Prostate gland (tissue), 2 donors: ENCODE measurements around the gene SLC2A10. TPM values are rescaled to one million over a fixed set of nuclear protein-coding genes. Genes with fewer than 3 reads are reported as not detected.

Experiments
- DNase-seq: peaks from one replicate; pipeline ENCODE4 v3.0.0-alpha.2; 2019; ENCODE audit warnings: low spot score
- H3K27ac ChIP-seq, 2 donors: fragments of 200-600 bp; sonication (generic); 2 replicates each; pipeline ENCODE4 v1.5.1; 2017 to 2019
- H3K27me3 ChIP-seq: fragments of 200-600 bp; sonication (generic); replicated peaks from 2 replicates; pipeline ENCODE4 v1.5.1; 2019; ENCODE audit not compliant: insufficient read depth
- H3K36me3 ChIP-seq, 2 donors: fragments of 200-600 bp; sonication (generic); 1 replicate in 1 of 2; 2 replicates in 1 of 2; pipeline versions ENCODE4 v1.5.1 to v1.8.1; 2017 to 2019
- H3K4me1 ChIP-seq: fragments of 200-600 bp; sonication (generic); replicated peaks from 2 replicates; pipeline ENCODE4 v1.5.1; 2019
- H3K4me3 ChIP-seq, 2 donors: fragments of 200-600 bp; sonication (generic); 2 replicates each; pipeline ENCODE4 v1.5.1; 2017 to 2019
- H3K9me3 ChIP-seq: fragments of 200-600 bp; sonication (generic); 2 replicates; pipeline ENCODE4 v1.5.1; 2017
- CTCF ChIP-seq, 4 experiments: fragments of 200-600 bp in 2 of 4; fragments of 450-650 bp in 2 of 4; sonication (generic) in 2 of 4; IDR thresholded peaks; 1 replicate in 3 of 4; 2 replicates in 1 of 4; pipeline ENCODE4 v1.5.1; 2016 to 2019; ENCODE audit warnings: antibody characterized with exemption in 4 of 4, mild to moderate bottlenecking in 2 of 4, moderate library complexity in 2 of 4
- POLR2A ChIP-seq: fragments of 450-650 bp; IDR thresholded peaks from one replicate; pipeline ENCODE4 v1.6.1; 2016; ENCODE audit warnings: antibody characterized with exemption, mild to moderate bottlenecking
- POLR2AphosphoS5 ChIP-seq: sonication (generic); formaldehyde crosslinking; IDR thresholded peaks from one replicate; pipeline ENCODE4 v1.6.1; 2017; ENCODE audit warnings: antibody characterized with exemption
- WGBS: methylation state at CpG from one replicate; pipeline ENCODE4 v1.1.5; 2018; 5-methylcytosine and 5-hydroxymethylcytosine counted together
- intact Hi-C: fragments of 100-400 bp; cut with DNase I; formaldehyde crosslinking; loops from one replicate; pipeline ENCODE4 v1.14.2; 2022
- total RNA-seq, 2 donors: library from RNA; depleted of rRNA; stranded (reverse); fragments of >200 nt; gene quantifications; one replicate each; pipeline ENCODE4 v1.1.0, GENCODE V29; 2016

SLC2A10 gene
- total RNA-seq, 2 donors from 2014 or later, result 49.8 to 54.9 TPM

- intact Hi-C loops, result no loop called here
- no peak overlapping the region for H3K27ac ChIP-seq
- H3K4me3 ChIP-seq, result no peak overlapping the region
- H3K9me3 ChIP-seq, result no peaks in the 10 kb centered on the region
- no peaks in the 10 kb centered on the region for H3K27me3 ChIP-seq
- 87% methylated on average over 4 of the region's 4 CpGs for WGBS
- no peaks in the 10 kb centered on the region for H3K36me3 ChIP-seq
- TF ChIP-seq CTCF (IDR thresholded peaks at IDR 0.05) (no peak), POLR2AphosphoS5 (no peak), POLR2A (no peak)
- no peak for DNase-seq
- no peaks in the 10 kb centered on the region for H3K4me1 ChIP-seq
These were observed 22.3 kb downstream of the SLC2A10 start for GRCh38 chr20:46731770-46732169.

GRCh38 chr20:46735436-46735835, 26.0 kb downstream of the SLC2A10 start:
- Histone ChIP-seq H3K27ac (no peak overlapping the region), H3K36me3 (no peaks in the 10 kb centered on the region), H3K9me3 (no peaks in the 10 kb centered on the region), H3K27me3 (no peaks in the 10 kb centered on the region), H3K4me3 (no peak overlapping the region), H3K4me1 (no peaks in the 10 kb centered on the region)
- DNase-seq, result no peak
- intact Hi-C loops, result no loop called here
- no peak for TF ChIP-seq POLR2AphosphoS5
- no peak for TF ChIP-seq CTCF (IDR thresholded peaks at IDR 0.05)
- no peak for TF ChIP-seq POLR2A
- WGBS, result 99% methylated on average over 2 of the region's 2 CpGs

- H3K27ac ChIP-seq, result no peak overlapping the region
- no peaks in the 10 kb centered on the region for H3K36me3 ChIP-seq
- intact Hi-C loops, result no loop called here
- H3K27me3 ChIP-seq, result no peaks in the 10 kb centered on the region
- H3K4me1 ChIP-seq, result no peaks in the 10 kb centered on the region
- DNase-seq, result peak; percentile 43
- H3K4me3 ChIP-seq, result no peak overlapping the region
- no peaks in the 10 kb centered on the region for H3K9me3 ChIP-seq
- WGBS, result 51% methylated on average over 4 of the region's 4 CpGs
- TF ChIP-seq POLR2A (no peak), POLR2AphosphoS5 (no peak), CTCF (IDR thresholded peaks at IDR 0.05) (no peak)
These were observed 30.2 kb downstream of the SLC2A10 start for GRCh38 chr20:46739431-46740213.

GRCh38 chr20:46740214-46740609, 30.8 kb downstream of the SLC2A10 start:
- no peaks in the 10 kb centered on the region for H3K4me1 ChIP-seq
- DNase-seq, result no peak
- 96% methylated on average over 3 of the region's 3 CpGs for whole genome bisulfite sequencing
- intact Hi-C loops, result no loop called here
- no peaks in the 10 kb centered on the region for H3K27me3 ChIP-seq
- H3K4me3 ChIP-seq, result no peak overlapping the region
- no peak overlapping the region for H3K27ac ChIP-seq
- H3K36me3 ChIP-seq, result no peaks in the 10 kb centered on the region
- TF ChIP-seq CTCF (IDR thresholded peaks at IDR 0.05) (no peak), POLR2AphosphoS5 (no peak), POLR2A (no peak)
- H3K9me3 ChIP-seq, result no peaks in the 10 kb centered on the region
